Fibroblast of skin of left quadriceps (primary cell): ENCODE data around the gene IRF2BP2.
"Not testable (repeated sequence)": the region's sequence is repeated elsewhere in the genome, so short reads cannot be mapped to it uniquely, and the experiment has no call there.

Source experiments
- DNase-seq, 2 experiments: peaks; one replicate each; pipeline ENCODE4 v3.0.0-alpha.2; 2013; ENCODE audit warnings: low read depth in 2 of 2

The IRF2BP2 gene

GRCh38 chr1:234610061-234610665, at the start of gene IRF2BP2:
TSS of gene IRF2BP2 (minus strand) at chr1:234610178. CDS start at chr1:234609494, 684 bp downstream.
- peak; percentile 78 to 81 for DNase-seq

- peak in 1 of 2 experiments; percentile 20 for DNase-seq
Measured at GRCh38 chr1:234659538-234659937, 49.6 kb upstream of the IRF2BP2 start.

GRCh38 chr1:234658138-234658537, 48.2 kb upstream of the IRF2BP2 start:
- DNase-seq, result peak; percentile 29 to 32

GRCh38 chr1:234656944-234657654, 47.1 kb upstream of the IRF2BP2 start:
- DNase-seq, result peak; percentile 67 to 70

GRCh38 chr1:234656070-234656895, 46.3 kb upstream of the IRF2BP2 start:
- DNase-seq, result no peak

- DNase-seq, result no peak
Measured at GRCh38 chr1:234655328-234656069, 45.5 kb upstream of the IRF2BP2 start.

- DNase-seq, result no peak
Measured at GRCh38 chr1:234654002-234654733, 44.2 kb upstream of the IRF2BP2 start.

GRCh38 chr1:234649432-234650081, 39.6 kb upstream of the IRF2BP2 start:
- no peak for DNase-seq

- DNase-seq, result no peak
Measured at GRCh38 chr1:234647758-234648157, 37.8 kb upstream of the IRF2BP2 start.

GRCh38 chr1:234647245-234647644, 37.3 kb upstream of the IRF2BP2 start:
- no peak for DNase-seq

- no peak for DNase-seq
Measured at GRCh38 chr1:234645964-234646363, 36.0 kb upstream of the IRF2BP2 start.

GRCh38 chr1:234645474-234645953, 35.5 kb upstream of the IRF2BP2 start:
- no peak for DNase-seq

- DNase-seq, result no peak
Measured at GRCh38 chr1:234644928-234645327, 35.0 kb upstream of the IRF2BP2 start.

- DNase-seq, result no peak
Measured at GRCh38 chr1:234643850-234644134, 33.8 kb upstream of the IRF2BP2 start.

- no peak for DNase-seq
Measured at GRCh38 chr1:234643111-234643849, 33.3 kb upstream of the IRF2BP2 start.

GRCh38 chr1:234642428-234642827, 32.5 kb upstream of the IRF2BP2 start:
- DNase-seq, result no peak

- DNase-seq, result no peak
Measured at GRCh38 chr1:234639961-234640360, 30.0 kb upstream of the IRF2BP2 start.

- DNase-seq, result no peak
Measured at GRCh38 chr1:234638832-234639799, 29.1 kb upstream of the IRF2BP2 start.

- DNase-seq, result not testable (repeated sequence)
Measured at GRCh38 chr1:234634922-234635321, 24.9 kb upstream of the IRF2BP2 start.
